HepG2 (cell line): ENCODE data around the gene BIRC5. TPM values are rescaled to one million over a fixed set of nuclear protein-coding genes. Genes with fewer than 3 reads are reported as not detected.

Experiments used
- CBX2 ChIP-seq, 2 experiments: fragments of 200-600 bp in 1 of 2; sonication (generic); formaldehyde crosslinking in 1 of 2; IDR thresholded peaks; 2 replicates each; pipeline versions ENCODE4 v1.7.0 to v1.8.1; 2018 to 2022; ENCODE audit warnings: low read depth in 2 of 2, low read length in 1 of 2, mild to moderate bottlenecking in 1 of 2, missing genetic modification reagents in 1 of 2
- MEIS2 ChIP-seq: sonication (generic); formaldehyde crosslinking; IDR thresholded peaks from 2 replicates; pipeline ENCODE4 v1.9.0; 2021; ENCODE audit warnings: mild to moderate bottlenecking, missing genetic modification reagents
- MYNN ChIP-seq: sonication (generic); formaldehyde crosslinking; IDR thresholded peaks from 2 replicates; pipeline ENCODE4 v1.4.0; 2020; ENCODE audit warnings: mild to moderate bottlenecking, low read depth, missing genetic modification reagents
- SRY ChIP-seq: sonication (generic); formaldehyde crosslinking; IDR thresholded peaks from 2 replicates; pipeline ENCODE4 v1.8.0; 2022; ENCODE audit warnings: mild to moderate bottlenecking, missing genetic modification reagents
- TEAD2 ChIP-seq: sonication (generic); formaldehyde crosslinking; IDR thresholded peaks from 2 replicates; pipeline ENCODE4 v1.9.0; 2021; ENCODE audit warnings: missing genetic modification reagents
- YEATS2 ChIP-seq: sonication (generic); formaldehyde crosslinking; IDR thresholded peaks from 2 replicates; pipeline ENCODE4 v1.4.0; 2020; ENCODE audit warnings: missing genetic modification reagents, borderline replicate concordance
- ZBTB7B ChIP-seq: sonication (generic); formaldehyde crosslinking; IDR thresholded peaks from 2 replicates; pipeline ENCODE4 v1.4.0; 2020; ENCODE audit warnings: missing genetic modification reagents
- ZFP37 ChIP-seq: sonication (generic); formaldehyde crosslinking; IDR thresholded peaks from 2 replicates; pipeline ENCODE4 v1.4.0; 2020; ENCODE audit warnings: missing genetic modification reagents, borderline replicate concordance
- ZNF230 ChIP-seq: sonication (generic); formaldehyde crosslinking; IDR thresholded peaks from 2 replicates; pipeline ENCODE4 v1.4.0; 2020; ENCODE audit warnings: mild to moderate bottlenecking, missing genetic modification reagents
- ZNF33A ChIP-seq: sonication (generic); formaldehyde crosslinking; IDR thresholded peaks from 2 replicates; pipeline ENCODE4 v1.5.1; 2020; ENCODE audit warnings: missing genetic modification reagents, mild to moderate bottlenecking, moderate library complexity, borderline replicate concordance
- ZNF766 ChIP-seq: sonication (generic); formaldehyde crosslinking; IDR thresholded peaks from 2 replicates; pipeline ENCODE4 v1.5.0; 2020; ENCODE audit warnings: missing genetic modification reagents, borderline replicate concordance
- ZNF816 ChIP-seq: sonication (generic); formaldehyde crosslinking; IDR thresholded peaks from 2 replicates; pipeline ENCODE4 v1.8.0; 2022; ENCODE audit warnings: missing genetic modification reagents, mild to moderate bottlenecking, borderline replicate concordance
- ZNF850 ChIP-seq: sonication (generic); formaldehyde crosslinking; conservative IDR thresholded peaks from 2 replicates; pipeline ENCODE4 v1.9.0; 2021; ENCODE audit warnings: mild to moderate bottlenecking, missing genetic modification reagents
- ZSCAN29 ChIP-seq: sonication (generic); formaldehyde crosslinking; conservative IDR thresholded peaks from 2 replicates; pipeline ENCODE4 v1.4.0; 2020; ENCODE audit warnings: mild to moderate bottlenecking, missing genetic modification reagents
- polyA plus RNA-seq, 8 experiments: library from polyadenylated mRNA; depleted of rRNA in 3 of 8; stranded (reverse) in 7 of 8; unstranded in 1 of 8; fragments of >200 nt; fragmentation: Illumina TruSeq in 4 of 8; extraction: Trizol in 4 of 8; gene quantifications; 2 replicates each; pipeline versions ENCODE4 v1.2.1 to v1.2.3, GENCODE V29; 2011 to 2016; ENCODE audit warnings: low read depth in 4 of 8, missing spikeins in 1 of 8, mixed read lengths in 1 of 8; ENCODE audit not compliant: insufficient read depth in 1 of 8
- total RNA-seq, 5 experiments: library from RNA; depleted of rRNA; stranded (reverse); fragments of >200 nt; fragmentation: Illumina TruSeq; extraction: Trizol; gene quantifications; 2 replicates each; pipeline ENCODE4 v1.2.3, GENCODE V29; 2016; ENCODE audit warnings: low read depth in 1 of 5
- TF ChIP-seq, protein P1 (sequence below): sonication (generic); formaldehyde crosslinking; IDR thresholded peaks from 2 replicates; pipeline ENCODE4 v1.9.0; 2021; ENCODE audit warnings: missing genetic modification reagents, mild to moderate bottlenecking, borderline replicate concordance
- TF ChIP-seq, protein P2 (sequence below): sonication (generic); formaldehyde crosslinking; IDR thresholded peaks from 2 replicates; pipeline ENCODE4 v1.8.0; 2022; ENCODE audit warnings: mild to moderate bottlenecking, missing genetic modification reagents, borderline replicate concordance
- TF ChIP-seq, protein P3 (sequence below): sonication (generic); formaldehyde crosslinking; IDR thresholded peaks from 2 replicates; pipeline ENCODE4 v1.5.0; 2020; ENCODE audit warnings: missing genetic modification reagents
- TF ChIP-seq, protein P4 (sequence below): sonication (generic); formaldehyde crosslinking; IDR thresholded peaks from 2 replicates; pipeline ENCODE4 v1.8.1; 2023; ENCODE audit warnings: mild to moderate bottlenecking, moderate library complexity, missing genetic modification reagents
- TF ChIP-seq, protein P5 (sequence below): sonication (generic); formaldehyde crosslinking; IDR thresholded peaks from 2 replicates; pipeline ENCODE4 v1.8.0; 2022; ENCODE audit warnings: mild to moderate bottlenecking, missing genetic modification reagents, moderate library complexity
- TF ChIP-seq, protein P6 (sequence below): sonication (generic); formaldehyde crosslinking; IDR thresholded peaks from 2 replicates; pipeline ENCODE4 v1.5.0; 2020; ENCODE audit warnings: missing genetic modification reagents

BIRC5 gene
- total and polyA plus RNA-seq, 2 of the 13 experiments (the other 11 are each of a cell fraction or from before 2014, with no cell fraction given): 30.3 to 135 TPM

DNA sequence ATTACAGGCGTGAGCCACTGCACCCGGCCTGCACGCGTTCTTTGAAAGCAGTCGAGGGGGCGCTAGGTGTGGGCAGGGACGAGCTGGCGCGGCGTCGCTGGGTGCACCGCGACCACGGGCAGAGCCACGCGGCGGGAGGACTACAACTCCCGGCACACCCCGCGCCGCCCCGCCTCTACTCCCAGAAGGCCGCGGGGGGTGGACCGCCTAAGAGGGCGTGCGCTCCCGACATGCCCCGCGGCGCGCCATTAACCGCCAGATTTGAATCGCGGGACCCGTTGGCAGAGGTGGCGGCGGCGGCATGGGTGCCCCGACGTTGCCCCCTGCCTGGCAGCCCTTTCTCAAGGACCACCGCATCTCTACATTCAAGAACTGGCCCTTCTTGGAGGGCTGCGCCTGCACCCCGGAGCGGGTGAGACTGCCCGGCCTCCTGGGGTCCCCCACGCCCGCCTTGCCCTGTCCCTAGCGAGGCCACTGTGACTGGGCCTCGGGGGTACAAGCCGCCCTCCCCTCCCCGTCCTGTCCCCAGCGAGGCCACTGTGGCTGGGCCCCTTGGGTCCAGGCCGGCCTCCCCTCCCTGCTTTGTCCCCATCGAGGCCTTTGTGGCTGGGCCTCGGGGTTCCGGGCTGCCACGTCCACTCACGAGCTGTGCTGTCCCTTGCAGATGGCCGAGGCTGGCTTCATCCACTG lies at the start of gene BIRC5 (continued):
- TF ChIP-seq, protein P1, sequence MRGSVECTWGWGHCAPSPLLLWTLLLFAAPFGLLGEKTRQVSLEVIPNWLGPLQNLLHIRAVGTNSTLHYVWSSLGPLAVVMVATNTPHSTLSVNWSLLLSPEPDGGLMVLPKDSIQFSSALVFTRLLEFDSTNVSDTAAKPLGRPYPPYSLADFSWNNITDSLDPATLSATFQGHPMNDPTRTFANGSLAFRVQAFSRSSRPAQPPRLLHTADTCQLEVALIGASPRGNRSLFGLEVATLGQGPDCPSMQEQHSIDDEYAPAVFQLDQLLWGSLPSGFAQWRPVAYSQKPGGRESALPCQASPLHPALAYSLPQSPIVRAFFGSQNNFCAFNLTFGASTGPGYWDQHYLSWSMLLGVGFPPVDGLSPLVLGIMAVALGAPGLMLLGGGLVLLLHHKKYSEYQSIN: no peak
- TF ChIP-seq, protein P2, sequence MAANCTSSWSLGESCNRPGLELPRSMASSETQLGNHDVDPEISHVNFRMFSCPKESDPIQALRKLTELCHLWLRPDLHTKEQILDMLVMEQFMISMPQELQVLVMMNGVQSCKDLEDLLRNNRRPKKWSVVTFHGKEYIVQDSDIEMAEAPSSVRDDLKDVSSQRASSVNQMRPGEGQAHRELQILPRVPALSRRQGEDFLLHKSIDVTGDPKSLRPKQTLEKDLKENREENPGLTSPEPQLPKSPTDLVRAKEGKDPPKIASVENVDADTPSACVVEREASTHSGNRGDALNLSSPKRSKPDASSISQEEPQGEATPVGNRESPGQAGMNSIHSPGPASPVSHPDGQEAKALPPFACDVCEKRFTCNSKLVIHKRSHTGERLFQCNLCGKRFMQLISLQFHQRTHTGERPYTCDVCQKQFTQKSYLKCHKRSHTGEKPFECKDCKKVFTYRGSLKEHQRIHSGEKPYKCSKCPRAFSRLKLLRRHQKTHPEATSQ (CRISPR knock-in tag): no peak; the same call in 1 of the 2 replicates
- TF ChIP-seq TEAD2: no peak
- no peak; the same call in 1 of the 2 replicates for TF ChIP-seq ZNF816 (CRISPR knock-in tag)
- 0 out of 2 replicates have a peak, but pooled peaks have one; percentile 9 for TF ChIP-seq ZFP37
- peak; percentile 92 for TF ChIP-seq ZNF230 (CRISPR knock-in tag)
- TF ChIP-seq, protein P3, sequence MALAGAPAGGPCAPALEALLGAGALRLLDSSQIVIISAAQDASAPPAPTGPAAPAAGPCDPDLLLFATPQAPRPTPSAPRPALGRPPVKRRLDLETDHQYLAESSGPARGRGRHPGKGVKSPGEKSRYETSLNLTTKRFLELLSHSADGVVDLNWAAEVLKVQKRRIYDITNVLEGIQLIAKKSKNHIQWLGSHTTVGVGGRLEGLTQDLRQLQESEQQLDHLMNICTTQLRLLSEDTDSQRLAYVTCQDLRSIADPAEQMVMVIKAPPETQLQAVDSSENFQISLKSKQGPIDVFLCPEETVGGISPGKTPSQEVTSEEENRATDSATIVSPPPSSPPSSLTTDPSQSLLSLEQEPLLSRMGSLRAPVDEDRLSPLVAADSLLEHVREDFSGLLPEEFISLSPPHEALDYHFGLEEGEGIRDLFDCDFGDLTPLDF: peak; percentile 99
- 0 out of 2 replicates have a peak, but pooled peaks have one; percentile 33 for TF ChIP-seq SRY (CRISPR knock-in tag)
- TF ChIP-seq MYNN (CRISPR knock-in tag): no peak
- TF ChIP-seq, protein P4, sequence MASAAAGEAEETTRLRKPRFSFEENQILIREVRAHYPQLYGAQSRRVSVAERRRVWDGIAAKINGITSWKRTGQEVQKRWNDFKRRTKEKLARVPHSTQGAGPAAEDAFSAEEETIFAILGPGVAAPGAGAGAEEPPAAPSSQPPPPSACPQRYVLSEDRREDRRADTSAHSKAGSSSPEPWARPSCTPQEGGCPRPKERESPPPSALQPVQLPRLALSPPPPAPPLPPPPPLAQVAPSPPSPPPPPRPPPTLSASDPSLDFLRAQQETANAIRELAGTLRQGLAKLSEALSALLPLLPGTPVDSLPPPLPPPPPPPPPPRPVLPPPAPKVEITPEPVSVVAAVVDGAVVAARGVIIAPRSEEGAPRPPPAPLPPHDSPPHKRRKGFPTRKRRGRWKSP (CRISPR knock-in tag): peak; percentile 89
- TF ChIP-seq YEATS2: peak; percentile 92
- TF ChIP-seq, protein P5, sequence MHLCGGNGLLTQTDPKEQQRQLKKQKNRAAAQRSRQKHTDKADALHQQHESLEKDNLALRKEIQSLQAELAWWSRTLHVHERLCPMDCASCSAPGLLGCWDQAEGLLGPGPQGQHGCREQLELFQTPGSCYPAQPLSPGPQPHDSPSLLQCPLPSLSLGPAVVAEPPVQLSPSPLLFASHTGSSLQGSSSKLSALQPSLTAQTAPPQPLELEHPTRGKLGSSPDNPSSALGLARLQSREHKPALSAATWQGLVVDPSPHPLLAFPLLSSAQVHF (CRISPR knock-in tag): peak; percentile 94
- TF ChIP-seq CBX2 (IDR thresholded peaks at IDR 0.05; ENCODE audit: low read depth, low read length): no peak
- TF ChIP-seq CBX2 (CRISPR knock-in tag; IDR thresholded peaks at IDR 0.05; ENCODE audit: low read depth): no peak
- TF ChIP-seq, protein P6, sequence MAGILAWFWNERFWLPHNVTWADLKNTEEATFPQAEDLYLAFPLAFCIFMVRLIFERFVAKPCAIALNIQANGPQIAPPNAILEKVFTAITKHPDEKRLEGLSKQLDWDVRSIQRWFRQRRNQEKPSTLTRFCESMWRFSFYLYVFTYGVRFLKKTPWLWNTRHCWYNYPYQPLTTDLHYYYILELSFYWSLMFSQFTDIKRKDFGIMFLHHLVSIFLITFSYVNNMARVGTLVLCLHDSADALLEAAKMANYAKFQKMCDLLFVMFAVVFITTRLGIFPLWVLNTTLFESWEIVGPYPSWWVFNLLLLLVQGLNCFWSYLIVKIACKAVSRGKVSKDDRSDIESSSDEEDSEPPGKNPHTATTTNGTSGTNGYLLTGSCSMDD (CRISPR knock-in tag): no peak
- TF ChIP-seq ZNF766 (CRISPR knock-in tag): peak; percentile 56; the same call in 1 of the 2 replicates
- no peak for TF ChIP-seq ZNF33A (CRISPR knock-in tag)
- TF ChIP-seq ZSCAN29: peak; percentile 88; the same call in 1 of the 2 replicates
- peak; percentile 57; the same call in 1 of the 2 replicates for TF ChIP-seq ZBTB7B (CRISPR knock-in tag)
- TF ChIP-seq MEIS2 (CRISPR knock-in tag): peak; percentile 64; the same call in 1 of the 2 replicates
- no peak for TF ChIP-seq ZNF850 (CRISPR knock-in tag)
